Measurements from ENCODE around the gene ACTR3C.

DNA sequence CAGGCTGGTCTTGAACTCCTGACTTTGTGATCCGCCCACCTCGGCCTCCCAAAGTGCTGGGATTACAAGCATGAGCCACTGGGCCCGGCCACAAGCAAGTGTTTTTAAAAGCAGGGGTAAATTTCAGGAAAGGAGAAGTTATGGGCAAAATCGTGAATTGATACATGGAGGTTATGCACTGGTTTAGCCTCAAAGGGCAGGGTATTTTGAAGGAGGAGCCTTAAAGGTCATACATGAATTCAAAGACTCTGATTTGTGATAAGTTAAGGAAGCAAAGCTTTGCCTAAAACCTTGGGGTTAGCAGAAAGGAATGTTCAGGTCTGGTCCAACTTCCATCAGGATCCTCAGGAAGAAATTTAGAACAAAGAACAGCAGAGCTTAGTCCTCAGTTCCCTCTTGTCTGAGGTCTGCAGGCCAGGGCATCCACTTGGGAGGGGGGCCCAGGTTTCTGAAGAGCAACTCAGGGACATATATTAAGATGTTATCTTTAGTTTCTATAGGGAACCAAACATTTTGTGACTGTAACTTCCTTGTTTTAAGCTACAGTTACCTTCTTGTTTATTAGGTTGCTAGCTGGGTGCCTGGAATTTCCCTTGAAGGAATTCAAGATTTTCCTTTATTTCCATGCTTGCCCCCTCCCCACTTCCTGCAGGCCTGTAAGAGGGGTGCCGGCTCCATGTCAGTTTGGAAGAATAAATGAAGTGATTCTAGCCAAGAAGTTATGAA lies 42.5 kb upstream of the ACTR3C start:
- TF ChIP-seq, protein P1, sequence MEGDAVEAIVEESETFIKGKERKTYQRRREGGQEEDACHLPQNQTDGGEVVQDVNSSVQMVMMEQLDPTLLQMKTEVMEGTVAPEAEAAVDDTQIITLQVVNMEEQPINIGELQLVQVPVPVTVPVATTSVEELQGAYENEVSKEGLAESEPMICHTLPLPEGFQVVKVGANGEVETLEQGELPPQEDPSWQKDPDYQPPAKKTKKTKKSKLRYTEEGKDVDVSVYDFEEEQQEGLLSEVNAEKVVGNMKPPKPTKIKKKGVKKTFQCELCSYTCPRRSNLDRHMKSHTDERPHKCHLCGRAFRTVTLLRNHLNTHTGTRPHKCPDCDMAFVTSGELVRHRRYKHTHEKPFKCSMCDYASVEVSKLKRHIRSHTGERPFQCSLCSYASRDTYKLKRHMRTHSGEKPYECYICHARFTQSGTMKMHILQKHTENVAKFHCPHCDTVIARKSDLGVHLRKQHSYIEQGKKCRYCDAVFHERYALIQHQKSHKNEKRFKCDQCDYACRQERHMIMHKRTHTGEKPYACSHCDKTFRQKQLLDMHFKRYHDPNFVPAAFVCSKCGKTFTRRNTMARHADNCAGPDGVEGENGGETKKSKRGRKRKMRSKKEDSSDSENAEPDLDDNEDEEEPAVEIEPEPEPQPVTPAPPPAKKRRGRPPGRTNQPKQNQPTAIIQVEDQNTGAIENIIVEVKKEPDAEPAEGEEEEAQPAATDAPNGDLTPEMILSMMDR (IDR thresholded peaks at IDR 0.05 in 2 of 3, conservative IDR thresholded peaks at IDR 0.05 in 1 of 3; ENCODE audit: control insufficient read depth in 2 of 3, extremely low read depth in 1 of 3, insufficient read depth in 1 of 3, low read depth in 3 of 3, low read length in 3 of 3), result no peak
- TF ChIP-seq RBBP5 (conservative IDR thresholded peaks at IDR 0.05) (no peak), RAD51 (IDR thresholded peaks at IDR 0.05) (no peak), MTA2 (IDR thresholded peaks at IDR 0.05; ENCODE audit: low read depth) (peak; percentile 31; the same call in 1 of the 2 replicates), HCFC1 (IDR thresholded peaks at IDR 0.05; ENCODE audit: low read length) (no peak), POLR2AphosphoS2 (IDR thresholded peaks at IDR 0.05; ENCODE audit: low read depth, low read length) (no peak), POLR2A (IDR thresholded peaks at IDR 0.05; ENCODE audit: low read depth, low read length) (no peak)
- TF ChIP-seq, protein P2, sequence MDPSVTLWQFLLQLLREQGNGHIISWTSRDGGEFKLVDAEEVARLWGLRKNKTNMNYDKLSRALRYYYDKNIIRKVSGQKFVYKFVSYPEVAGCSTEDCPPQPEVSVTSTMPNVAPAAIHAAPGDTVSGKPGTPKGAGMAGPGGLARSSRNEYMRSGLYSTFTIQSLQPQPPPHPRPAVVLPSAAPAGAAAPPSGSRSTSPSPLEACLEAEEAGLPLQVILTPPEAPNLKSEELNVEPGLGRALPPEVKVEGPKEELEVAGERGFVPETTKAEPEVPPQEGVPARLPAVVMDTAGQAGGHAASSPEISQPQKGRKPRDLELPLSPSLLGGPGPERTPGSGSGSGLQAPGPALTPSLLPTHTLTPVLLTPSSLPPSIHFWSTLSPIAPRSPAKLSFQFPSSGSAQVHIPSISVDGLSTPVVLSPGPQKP (IDR thresholded peaks at IDR 0.05; ENCODE audit: low read depth, low read length), result no peak
- TF ChIP-seq, protein P3, sequence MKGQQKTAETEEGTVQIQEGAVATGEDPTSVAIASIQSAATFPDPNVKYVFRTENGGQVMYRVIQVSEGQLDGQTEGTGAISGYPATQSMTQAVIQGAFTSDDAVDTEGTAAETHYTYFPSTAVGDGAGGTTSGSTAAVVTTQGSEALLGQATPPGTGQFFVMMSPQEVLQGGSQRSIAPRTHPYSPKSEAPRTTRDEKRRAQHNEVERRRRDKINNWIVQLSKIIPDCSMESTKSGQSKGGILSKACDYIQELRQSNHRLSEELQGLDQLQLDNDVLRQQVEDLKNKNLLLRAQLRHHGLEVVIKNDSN (IDR thresholded peaks at IDR 0.05; ENCODE audit: borderline replicate concordance, extremely low read length, insufficient read depth, low read depth, low read length), result no peak
- TF ChIP-seq, protein P4, sequence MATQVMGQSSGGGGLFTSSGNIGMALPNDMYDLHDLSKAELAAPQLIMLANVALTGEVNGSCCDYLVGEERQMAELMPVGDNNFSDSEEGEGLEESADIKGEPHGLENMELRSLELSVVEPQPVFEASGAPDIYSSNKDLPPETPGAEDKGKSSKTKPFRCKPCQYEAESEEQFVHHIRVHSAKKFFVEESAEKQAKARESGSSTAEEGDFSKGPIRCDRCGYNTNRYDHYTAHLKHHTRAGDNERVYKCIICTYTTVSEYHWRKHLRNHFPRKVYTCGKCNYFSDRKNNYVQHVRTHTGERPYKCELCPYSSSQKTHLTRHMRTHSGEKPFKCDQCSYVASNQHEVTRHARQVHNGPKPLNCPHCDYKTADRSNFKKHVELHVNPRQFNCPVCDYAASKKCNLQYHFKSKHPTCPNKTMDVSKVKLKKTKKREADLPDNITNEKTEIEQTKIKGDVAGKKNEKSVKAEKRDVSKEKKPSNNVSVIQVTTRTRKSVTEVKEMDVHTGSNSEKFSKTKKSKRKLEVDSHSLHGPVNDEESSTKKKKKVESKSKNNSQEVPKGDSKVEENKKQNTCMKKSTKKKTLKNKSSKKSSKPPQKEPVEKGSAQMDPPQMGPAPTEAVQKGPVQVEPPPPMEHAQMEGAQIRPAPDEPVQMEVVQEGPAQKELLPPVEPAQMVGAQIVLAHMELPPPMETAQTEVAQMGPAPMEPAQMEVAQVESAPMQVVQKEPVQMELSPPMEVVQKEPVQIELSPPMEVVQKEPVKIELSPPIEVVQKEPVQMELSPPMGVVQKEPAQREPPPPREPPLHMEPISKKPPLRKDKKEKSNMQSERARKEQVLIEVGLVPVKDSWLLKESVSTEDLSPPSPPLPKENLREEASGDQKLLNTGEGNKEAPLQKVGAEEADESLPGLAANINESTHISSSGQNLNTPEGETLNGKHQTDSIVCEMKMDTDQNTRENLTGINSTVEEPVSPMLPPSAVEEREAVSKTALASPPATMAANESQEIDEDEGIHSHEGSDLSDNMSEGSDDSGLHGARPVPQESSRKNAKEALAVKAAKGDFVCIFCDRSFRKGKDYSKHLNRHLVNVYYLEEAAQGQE (IDR thresholded peaks at IDR 0.05; ENCODE audit: low read depth, low read length), result no peak
- TF ChIP-seq, protein P5, sequence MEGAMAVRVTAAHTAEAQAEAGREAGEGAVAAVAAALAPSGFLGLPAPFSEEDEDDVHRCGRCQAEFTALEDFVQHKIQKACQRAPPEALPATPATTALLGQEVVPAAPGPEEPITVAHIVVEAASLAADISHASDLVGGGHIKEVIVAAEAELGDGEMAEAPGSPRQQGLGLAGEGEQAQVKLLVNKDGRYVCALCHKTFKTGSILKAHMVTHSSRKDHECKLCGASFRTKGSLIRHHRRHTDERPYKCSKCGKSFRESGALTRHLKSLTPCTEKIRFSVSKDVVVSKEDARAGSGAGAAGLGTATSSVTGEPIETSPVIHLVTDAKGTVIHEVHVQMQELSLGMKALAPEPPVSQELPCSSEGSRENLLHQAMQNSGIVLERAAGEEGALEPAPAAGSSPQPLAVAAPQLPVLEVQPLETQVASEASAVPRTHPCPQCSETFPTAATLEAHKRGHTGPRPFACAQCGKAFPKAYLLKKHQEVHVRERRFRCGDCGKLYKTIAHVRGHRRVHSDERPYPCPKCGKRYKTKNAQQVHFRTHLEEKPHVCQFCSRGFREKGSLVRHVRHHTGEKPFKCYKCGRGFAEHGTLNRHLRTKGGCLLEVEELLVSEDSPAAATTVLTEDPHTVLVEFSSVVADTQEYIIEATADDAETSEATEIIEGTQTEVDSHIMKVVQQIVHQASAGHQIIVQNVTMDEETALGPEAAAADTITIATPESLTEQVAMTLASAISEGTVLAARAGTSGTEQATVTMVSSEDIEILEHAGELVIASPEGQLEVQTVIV (IDR thresholded peaks at IDR 0.05; ENCODE audit: borderline replicate concordance, partially characterized antibody), result no peak
- TF ChIP-seq, protein P6, sequence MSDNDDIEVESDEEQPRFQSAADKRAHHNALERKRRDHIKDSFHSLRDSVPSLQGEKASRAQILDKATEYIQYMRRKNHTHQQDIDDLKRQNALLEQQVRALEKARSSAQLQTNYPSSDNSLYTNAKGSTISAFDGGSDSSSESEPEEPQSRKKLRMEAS (IDR thresholded peaks at IDR 0.05; ENCODE audit: low read depth, low read length), result no peak
